ENCODE results near the gene CCBE1. TPM values are rescaled to one million over a fixed set of nuclear protein-coding genes. Genes with fewer than 3 reads are reported as not detected.

CCBE1 gene
- total and polyA plus RNA-seq, 4 donors, result 0.99 to 2.7 (median 1.9) TPM

GRCh38 chr18:59704146-59704545 is 6.9 kb upstream of the CCBE1 start:
- H3K9me3 ChIP-seq (ENCODE audit: control insufficient read depth, insufficient read depth, low read length), result no peaks in the 10 kb centered on the region
- H3K4me1 ChIP-seq (ENCODE audit: control insufficient read depth, insufficient read depth, low read length), result no peaks in the 10 kb centered on the region
- H3K27me3 ChIP-seq (ENCODE audit: control insufficient read depth, insufficient read depth, low read length), result peaks cover 25% of the 10 kb centered on the region
- no peak overlapping the region for H3K4me3 ChIP-seq (ENCODE audit: low read depth, low read length)
- no peaks in the 10 kb centered on the region for H3K36me3 ChIP-seq (ENCODE audit: control insufficient read depth, insufficient read depth, low read length)
- no peak for DNase-seq (ENCODE audit: low read depth in 4 of 6, low spot score in 6 of 6)
- no peak overlapping the region for H3K27ac ChIP-seq (ENCODE audit: low read depth, low read length)
- WGBS (ENCODE audit: insufficient coverage), result no CpG with 5 or more reads among the region's 1 CpG

GRCh38 chr18:59701272-59701671 is 4.0 kb upstream of the CCBE1 start:
- Histone ChIP-seq H3K27ac (ENCODE audit: low read depth, low read length) (no peak overlapping the region), H3K27me3 (ENCODE audit: control insufficient read depth, insufficient read depth, low read length) (peaks cover 48% of the 10 kb centered on the region), H3K4me3 (ENCODE audit: low read depth, low read length) (no peak overlapping the region), H3K9me3 (ENCODE audit: control insufficient read depth, insufficient read depth, low read length) (no peaks in the 10 kb centered on the region), H3K4me1 (ENCODE audit: control insufficient read depth, insufficient read depth, low read length) (peaks cover 19% of the 10 kb centered on the region), H3K36me3 (ENCODE audit: control insufficient read depth, insufficient read depth, low read length) (no peaks in the 10 kb centered on the region)
- no peak for DNase-seq (ENCODE audit: low read depth in 4 of 6, low spot score in 6 of 6)
- 60% methylated on average over 1 of the region's 3 CpGs for WGBS (ENCODE audit: insufficient coverage)

- Histone ChIP-seq H3K27ac (ENCODE audit: low read depth, low read length) (no peak overlapping the region), H3K27me3 (ENCODE audit: control insufficient read depth, insufficient read depth, low read length) (peaks cover 55% of the 10 kb centered on the region)
- 100% methylated on average over 2 of the region's 3 CpGs for WGBS (ENCODE audit: insufficient coverage)
These were observed 3.3 kb upstream of the CCBE1 start for GRCh38 chr18:59700535-59700967.

GRCh38 chr18:59699750-59700534 is 2.7 kb upstream of the CCBE1 start:
- 78% methylated on average over 3 of the region's 8 CpGs for WGBS (ENCODE audit: insufficient coverage)
- peaks cover 61% of the 10 kb centered on the region for H3K27me3 ChIP-seq (ENCODE audit: control insufficient read depth, insufficient read depth, low read length)
- no peak overlapping the region for H3K27ac ChIP-seq (ENCODE audit: low read depth, low read length)

More at GRCh38 chr18:59700535-59700967, 3.3 kb upstream of the CCBE1 start:
- H3K36me3 ChIP-seq (ENCODE audit: control insufficient read depth, insufficient read depth, low read length), result no peaks in the 10 kb centered on the region
- no peaks in the 10 kb centered on the region for H3K9me3 ChIP-seq (ENCODE audit: control insufficient read depth, insufficient read depth, low read length)
- H3K4me3 ChIP-seq (ENCODE audit: low read depth, low read length), result no peak overlapping the region
- peaks cover 21% of the 10 kb centered on the region for H3K4me1 ChIP-seq (ENCODE audit: control insufficient read depth, insufficient read depth, low read length)
- DNase-seq (ENCODE audit: low read depth in 4 of 6, low spot score in 6 of 6), result no peak

GRCh38 chr18:59699061-59699460 is 1.8 kb upstream of the CCBE1 start:
- Histone ChIP-seq H3K27me3 (ENCODE audit: control insufficient read depth, insufficient read depth, low read length) (peaks cover 63% of the 10 kb centered on the region), H3K27ac (ENCODE audit: low read depth, low read length) (no peak overlapping the region), H3K36me3 (ENCODE audit: control insufficient read depth, insufficient read depth, low read length) (no peaks in the 10 kb centered on the region), H3K9me3 (ENCODE audit: control insufficient read depth, insufficient read depth, low read length) (no peaks in the 10 kb centered on the region), H3K4me3 (ENCODE audit: low read depth, low read length) (no peak overlapping the region), H3K4me1 (ENCODE audit: control insufficient read depth, insufficient read depth, low read length) (peaks cover 21% of the 10 kb centered on the region)
- DNase-seq (ENCODE audit: low read depth in 4 of 6, low spot score in 6 of 6), result no peak
- no CpG with 5 or more reads among the region's 1 CpG for WGBS (ENCODE audit: insufficient coverage)

More at GRCh38 chr18:59699750-59700534, 2.7 kb upstream of the CCBE1 start:
- Histone ChIP-seq H3K36me3 (ENCODE audit: control insufficient read depth, insufficient read depth, low read length) (no peaks in the 10 kb centered on the region), H3K4me3 (ENCODE audit: low read depth, low read length) (no peak overlapping the region), H3K4me1 (ENCODE audit: control insufficient read depth, insufficient read depth, low read length) (peaks cover 21% of the 10 kb centered on the region), H3K9me3 (ENCODE audit: control insufficient read depth, insufficient read depth, low read length) (no peaks in the 10 kb centered on the region)
- DNase-seq (ENCODE audit: low read depth in 4 of 6, low spot score in 6 of 6), result no peak

GRCh38 chr18:59696311-59697235 is 650 bp downstream of the CCBE1 start:
- no peaks in the 10 kb centered on the region for H3K9me3 ChIP-seq (ENCODE audit: control insufficient read depth, insufficient read depth, low read length)
- WGBS (ENCODE audit: insufficient coverage), result under 1% methylated on average over 79 of the region's 79 CpGs
- peak overlapping the region; percentile 35 for H3K4me3 ChIP-seq (ENCODE audit: low read depth, low read length)
- peaks cover 59% of the 10 kb centered on the region for H3K27me3 ChIP-seq (ENCODE audit: control insufficient read depth, insufficient read depth, low read length)
- no peak overlapping the region for H3K27ac ChIP-seq (ENCODE audit: low read depth, low read length)
- peak in 1 of 6 donors; percentile 49 for DNase-seq (ENCODE audit: low read depth in 4 of 6, low spot score in 6 of 6)
- peaks cover 21% of the 10 kb centered on the region for H3K4me1 ChIP-seq (ENCODE audit: control insufficient read depth, insufficient read depth, low read length)
- H3K36me3 ChIP-seq (ENCODE audit: control insufficient read depth, insufficient read depth, low read length), result no peaks in the 10 kb centered on the region

GRCh38 chr18:59695551-59695950 is 1.7 kb downstream of the CCBE1 start:
- H3K4me1 ChIP-seq (ENCODE audit: control insufficient read depth, insufficient read depth, low read length), result peaks cover 21% of the 10 kb centered on the region
- no peaks in the 10 kb centered on the region for H3K9me3 ChIP-seq (ENCODE audit: control insufficient read depth, insufficient read depth, low read length)
- peaks cover 57% of the 10 kb centered on the region for H3K27me3 ChIP-seq (ENCODE audit: control insufficient read depth, insufficient read depth, low read length)
- no peak overlapping the region for H3K27ac ChIP-seq (ENCODE audit: low read depth, low read length)
- 58% methylated on average over 8 of the region's 8 CpGs for WGBS (ENCODE audit: insufficient coverage)
- DNase-seq (ENCODE audit: low read depth in 4 of 6, low spot score in 6 of 6), result peak in 1 of 6 donors; percentile 12
- no peak overlapping the region for H3K4me3 ChIP-seq (ENCODE audit: low read depth, low read length)
- H3K36me3 ChIP-seq (ENCODE audit: control insufficient read depth, insufficient read depth, low read length), result no peaks in the 10 kb centered on the region

DNA sequence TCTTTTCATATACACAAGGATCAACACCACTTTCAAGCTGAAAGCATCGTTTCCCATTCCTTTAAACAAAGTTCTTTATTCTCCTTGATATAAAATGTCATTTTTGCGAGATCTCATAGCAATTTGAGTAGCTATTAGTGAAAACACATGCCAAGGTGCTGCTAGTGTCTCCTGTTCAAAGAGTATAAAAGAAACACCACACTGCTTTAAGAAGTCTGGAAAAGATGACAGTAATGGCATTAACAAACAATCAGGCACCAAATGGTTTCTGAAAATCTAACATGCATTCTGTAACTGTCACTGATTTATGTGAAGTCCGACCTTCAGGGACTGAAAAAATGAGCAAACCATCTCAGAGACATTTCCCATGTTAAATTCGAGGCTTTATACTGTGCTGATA is 2.4 kb downstream of the CCBE1 start:
- H3K27me3 ChIP-seq (ENCODE audit: control insufficient read depth, insufficient read depth, low read length), result peaks cover 50% of the 10 kb centered on the region
- no CpG with 5 or more reads among the region's 4 CpGs for WGBS (ENCODE audit: insufficient coverage)
- no peak overlapping the region for H3K27ac ChIP-seq (ENCODE audit: low read depth, low read length)
- no peaks in the 10 kb centered on the region for H3K9me3 ChIP-seq (ENCODE audit: control insufficient read depth, insufficient read depth, low read length)
- H3K4me1 ChIP-seq (ENCODE audit: control insufficient read depth, insufficient read depth, low read length), result peaks cover 21% of the 10 kb centered on the region
- H3K4me3 ChIP-seq (ENCODE audit: low read depth, low read length), result no peak overlapping the region
- DNase-seq (ENCODE audit: low read depth in 4 of 6, low spot score in 6 of 6), result no peak
- H3K36me3 ChIP-seq (ENCODE audit: control insufficient read depth, insufficient read depth, low read length), result no peaks in the 10 kb centered on the region

GRCh38 chr18:59691996-59692395 is 5.2 kb downstream of the CCBE1 start:
- Histone ChIP-seq H3K9me3 (ENCODE audit: control insufficient read depth, insufficient read depth, low read length) (no peaks in the 10 kb centered on the region), H3K27me3 (ENCODE audit: control insufficient read depth, insufficient read depth, low read length) (peaks cover 22% of the 10 kb centered on the region), H3K4me3 (ENCODE audit: low read depth, low read length) (no peak overlapping the region), H3K27ac (ENCODE audit: low read depth, low read length) (no peak overlapping the region), H3K36me3 (ENCODE audit: control insufficient read depth, insufficient read depth, low read length) (no peaks in the 10 kb centered on the region), H3K4me1 (ENCODE audit: control insufficient read depth, insufficient read depth, low read length) (peaks cover 9% of the 10 kb centered on the region)
- peak in 2 of 6 donors; percentile 24 to 59 for DNase-seq (ENCODE audit: low read depth in 4 of 6, low spot score in 6 of 6)
- no CpG with 5 or more reads among the region's 4 CpGs for WGBS (ENCODE audit: insufficient coverage)
